Testis (tissue), 2 donors: Measurements from ENCODE around the gene DUS2.
"Not testable (repeated sequence)": the region's sequence is repeated elsewhere in the genome, so short reads cannot be mapped to it uniquely, and the experiment has no call there.

Source experiments
- POLR2A ChIP-seq: fragments of 450-650 bp; IDR thresholded peaks from one replicate; pipeline ENCODE4 v1.6.1; 2017; ENCODE audit warnings: antibody characterized with exemption, mild to moderate bottlenecking, moderate library complexity
- TF ChIP-seq, protein P1 (sequence below), 3 experiments: fragments of 450-650 bp in 2 of 3; fragments of 200-600 bp in 1 of 3; sonication (generic) in 1 of 3; IDR thresholded peaks; one replicate each; pipeline ENCODE4 v1.5.1; 2016 to 2019; ENCODE audit warnings: antibody characterized with exemption in 3 of 3, mild to moderate bottlenecking in 2 of 3, moderate library complexity in 1 of 3

DNA sequence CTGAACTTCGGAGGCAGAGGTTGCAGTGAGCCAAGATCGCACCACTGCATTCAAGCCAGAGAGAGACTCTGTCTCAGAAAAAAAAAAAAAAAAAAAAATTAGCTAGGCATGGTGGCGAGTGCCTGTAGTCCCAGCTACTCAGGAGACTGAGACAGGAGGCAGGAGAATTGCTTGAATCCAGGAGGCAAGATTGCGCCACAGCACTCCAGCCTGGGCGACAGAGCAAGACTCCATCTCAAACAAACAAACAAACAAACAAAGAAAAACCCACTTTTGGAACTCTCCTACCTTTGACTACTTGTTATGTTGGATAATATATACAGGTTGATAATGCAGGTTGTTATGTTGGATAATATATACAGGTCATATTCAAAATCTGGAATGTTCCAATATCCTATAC, 97.4 kb downstream of the DUS2 start:
- TF ChIP-seq, protein P1, sequence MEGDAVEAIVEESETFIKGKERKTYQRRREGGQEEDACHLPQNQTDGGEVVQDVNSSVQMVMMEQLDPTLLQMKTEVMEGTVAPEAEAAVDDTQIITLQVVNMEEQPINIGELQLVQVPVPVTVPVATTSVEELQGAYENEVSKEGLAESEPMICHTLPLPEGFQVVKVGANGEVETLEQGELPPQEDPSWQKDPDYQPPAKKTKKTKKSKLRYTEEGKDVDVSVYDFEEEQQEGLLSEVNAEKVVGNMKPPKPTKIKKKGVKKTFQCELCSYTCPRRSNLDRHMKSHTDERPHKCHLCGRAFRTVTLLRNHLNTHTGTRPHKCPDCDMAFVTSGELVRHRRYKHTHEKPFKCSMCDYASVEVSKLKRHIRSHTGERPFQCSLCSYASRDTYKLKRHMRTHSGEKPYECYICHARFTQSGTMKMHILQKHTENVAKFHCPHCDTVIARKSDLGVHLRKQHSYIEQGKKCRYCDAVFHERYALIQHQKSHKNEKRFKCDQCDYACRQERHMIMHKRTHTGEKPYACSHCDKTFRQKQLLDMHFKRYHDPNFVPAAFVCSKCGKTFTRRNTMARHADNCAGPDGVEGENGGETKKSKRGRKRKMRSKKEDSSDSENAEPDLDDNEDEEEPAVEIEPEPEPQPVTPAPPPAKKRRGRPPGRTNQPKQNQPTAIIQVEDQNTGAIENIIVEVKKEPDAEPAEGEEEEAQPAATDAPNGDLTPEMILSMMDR (IDR thresholded peaks at IDR 0.05) = not testable (repeated sequence)
- not testable (repeated sequence) for TF ChIP-seq POLR2A
